ENCODE data around the gene CD180. TPM values are rescaled to one million over a fixed set of nuclear protein-coding genes. Genes with fewer than 3 reads are reported as not detected.

Gene CD180
- total RNA-seq, 1 experiment from 2014 or later: not detected

- Mint-ChIP-seq H3K9me3 (ENCODE audit: unreplicated experiment) (no peaks in the 10 kb centered on the region), H3K27ac (ENCODE audit: unreplicated experiment) (no peak overlapping the region), H3K36me3 (ENCODE audit: insufficient read depth, unreplicated experiment) (peaks cover 22% of the 10 kb centered on the region), H3K4me1 (ENCODE audit: low read depth, unreplicated experiment) (no peaks in the 10 kb centered on the region), H3K27me3 (ENCODE audit: insufficient read depth, unreplicated experiment) (no peaks in the 10 kb centered on the region), H3K4me3 (ENCODE audit: unreplicated experiment) (no peak overlapping the region)
- BruUV-seq (replicated peaks): no TSS peak
- Histone ChIP-seq H3K27me3 (replicated peaks; ENCODE audit: control insufficient read depth, insufficient read depth, low read length) (no peaks in the 10 kb centered on the region), H3K36me3 (ENCODE audit: control insufficient read depth, insufficient read depth, low read length) (no peaks in the 10 kb centered on the region), H3K9me3 (no peaks in the 10 kb centered on the region), H3K4me3 (ENCODE audit: low read depth, low read length) (no peak overlapping the region), H3K4me1 (no peaks in the 10 kb centered on the region)
- CTCF ChIA-PET: no interaction called here
- POLR2A ChIA-PET: no interaction called here
- no peak for DNase-seq
- TF ChIP-seq, protein P1, sequence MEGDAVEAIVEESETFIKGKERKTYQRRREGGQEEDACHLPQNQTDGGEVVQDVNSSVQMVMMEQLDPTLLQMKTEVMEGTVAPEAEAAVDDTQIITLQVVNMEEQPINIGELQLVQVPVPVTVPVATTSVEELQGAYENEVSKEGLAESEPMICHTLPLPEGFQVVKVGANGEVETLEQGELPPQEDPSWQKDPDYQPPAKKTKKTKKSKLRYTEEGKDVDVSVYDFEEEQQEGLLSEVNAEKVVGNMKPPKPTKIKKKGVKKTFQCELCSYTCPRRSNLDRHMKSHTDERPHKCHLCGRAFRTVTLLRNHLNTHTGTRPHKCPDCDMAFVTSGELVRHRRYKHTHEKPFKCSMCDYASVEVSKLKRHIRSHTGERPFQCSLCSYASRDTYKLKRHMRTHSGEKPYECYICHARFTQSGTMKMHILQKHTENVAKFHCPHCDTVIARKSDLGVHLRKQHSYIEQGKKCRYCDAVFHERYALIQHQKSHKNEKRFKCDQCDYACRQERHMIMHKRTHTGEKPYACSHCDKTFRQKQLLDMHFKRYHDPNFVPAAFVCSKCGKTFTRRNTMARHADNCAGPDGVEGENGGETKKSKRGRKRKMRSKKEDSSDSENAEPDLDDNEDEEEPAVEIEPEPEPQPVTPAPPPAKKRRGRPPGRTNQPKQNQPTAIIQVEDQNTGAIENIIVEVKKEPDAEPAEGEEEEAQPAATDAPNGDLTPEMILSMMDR (IDR thresholded peaks at IDR 0.05; ENCODE audit: insufficient read depth in 1 of 2, low read depth in 1 of 2, low read length in 1 of 2, severe bottlenecking in 1 of 2, unreplicated experiment in 1 of 2): no peak
- intact Hi-C loops (cut with micrococcal nuclease; ENCODE audit: unreplicated experiment): no loop called here
Observed at GRCh38 chr5:67135381-67135984, 61.1 kb downstream of the CD180 start.

DNA sequence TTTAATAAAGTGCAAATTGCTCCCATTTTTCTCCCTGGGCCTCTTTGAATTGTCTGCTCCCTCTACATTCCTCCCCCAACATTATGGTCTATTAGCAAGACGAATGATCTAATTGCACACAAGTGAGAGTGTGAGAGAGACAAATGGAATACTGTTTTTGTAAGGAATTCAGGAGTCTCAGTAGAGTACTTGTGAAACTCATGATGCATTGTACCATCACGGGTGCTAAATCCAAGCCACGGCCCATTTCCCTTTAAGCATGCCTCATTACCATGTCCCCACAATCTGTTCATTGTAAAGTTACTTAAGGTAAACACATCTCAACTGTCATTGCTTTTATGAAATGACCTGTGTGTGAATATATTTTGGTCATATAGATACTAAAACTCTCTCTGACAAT lies 62.8 kb downstream of the CD180 start:
- Mint-ChIP-seq H3K36me3 (ENCODE audit: insufficient read depth, unreplicated experiment) (peaks cover 17% of the 10 kb centered on the region), H3K4me1 (ENCODE audit: low read depth, unreplicated experiment) (no peaks in the 10 kb centered on the region), H3K27me3 (ENCODE audit: insufficient read depth, unreplicated experiment) (no peaks in the 10 kb centered on the region), H3K4me3 (ENCODE audit: unreplicated experiment) (no peak overlapping the region), H3K9me3 (ENCODE audit: unreplicated experiment) (no peaks in the 10 kb centered on the region), H3K27ac (ENCODE audit: unreplicated experiment) (no peak overlapping the region)
- CTCF ChIA-PET: no interaction called here
- no TSS peak for BruUV-seq (replicated peaks)
- TF ChIP-seq, protein P1 (IDR thresholded peaks at IDR 0.05; ENCODE audit: insufficient read depth in 1 of 2, low read depth in 1 of 2, low read length in 1 of 2, severe bottlenecking in 1 of 2, unreplicated experiment in 1 of 2): no peak
- Histone ChIP-seq H3K9me3 (no peaks in the 10 kb centered on the region), H3K36me3 (ENCODE audit: control insufficient read depth, insufficient read depth, low read length) (no peaks in the 10 kb centered on the region), H3K4me1 (no peaks in the 10 kb centered on the region), H3K27me3 (replicated peaks; ENCODE audit: control insufficient read depth, insufficient read depth, low read length) (no peaks in the 10 kb centered on the region), H3K4me3 (ENCODE audit: low read depth, low read length) (no peak overlapping the region)
- POLR2A ChIA-PET: interaction anchor here (0.6 kb wide), 1 partner anchor 10 kb away, joined by 4 read pairs; no protein-coding TSS in a partner anchor
- no peak for DNase-seq
- intact Hi-C loops (cut with micrococcal nuclease; ENCODE audit: unreplicated experiment): no loop called here

DNA sequence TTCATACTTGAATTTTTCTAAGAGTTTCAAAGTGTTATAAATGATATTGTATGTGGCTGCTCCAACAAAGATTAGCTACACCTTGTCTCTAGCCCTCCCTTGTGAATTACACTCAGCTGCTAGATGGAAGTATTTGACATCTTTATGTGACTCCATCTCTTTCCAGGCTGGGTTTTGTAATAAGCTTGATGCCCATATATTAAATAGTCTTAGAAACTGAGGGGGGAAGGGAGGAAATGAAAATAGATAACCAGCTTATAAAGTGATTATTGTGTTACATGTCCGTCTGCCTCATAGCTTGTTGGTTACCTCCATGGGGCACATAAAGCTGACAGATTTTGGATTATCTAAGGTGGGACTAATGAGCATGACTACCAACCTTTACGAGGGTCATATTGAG lies 63.4 kb downstream of the CD180 start:
- no peak for DNase-seq
- no peaks in the 10 kb centered on the region for H3K4me1 ChIP-seq
- ChIA-PET CTCF (no interaction called here), POLR2A (interaction anchor here (0.6 kb wide), 1 partner anchor 10 kb away, joined by 4 read pairs; no protein-coding TSS in a partner anchor)
- TF ChIP-seq, protein P1 (IDR thresholded peaks at IDR 0.05; ENCODE audit: insufficient read depth in 1 of 2, low read depth in 1 of 2, low read length in 1 of 2, severe bottlenecking in 1 of 2, unreplicated experiment in 1 of 2): no peak
- intact Hi-C loops (cut with micrococcal nuclease; ENCODE audit: unreplicated experiment): no loop called here
- H3K9me3 Mint-ChIP-seq (ENCODE audit: unreplicated experiment): no peaks in the 10 kb centered on the region
- no peaks in the 10 kb centered on the region for H3K27me3 Mint-ChIP-seq (ENCODE audit: insufficient read depth, unreplicated experiment)
- BruUV-seq (replicated peaks): no TSS peak
- H3K4me3 Mint-ChIP-seq (ENCODE audit: unreplicated experiment): no peak overlapping the region
- no peaks in the 10 kb centered on the region for H3K9me3 ChIP-seq
- no peak overlapping the region for H3K27ac Mint-ChIP-seq (ENCODE audit: unreplicated experiment)
- no peaks in the 10 kb centered on the region for H3K36me3 ChIP-seq (ENCODE audit: control insufficient read depth, insufficient read depth, low read length)
- H3K27me3 ChIP-seq (replicated peaks; ENCODE audit: control insufficient read depth, insufficient read depth, low read length): no peaks in the 10 kb centered on the region
- H3K4me3 ChIP-seq (ENCODE audit: low read depth, low read length): no peak overlapping the region
- no peaks in the 10 kb centered on the region for H3K4me1 Mint-ChIP-seq (ENCODE audit: low read depth, unreplicated experiment)
- peaks cover 19% of the 10 kb centered on the region for H3K36me3 Mint-ChIP-seq (ENCODE audit: insufficient read depth, unreplicated experiment)

Data from Caco-2 (cell line).